IMR-90 (cell line): ENCODE results near the gene ZNF747.

Source experiments
- CTCF ChIP-seq: conservative IDR thresholded peaks from 2 replicates; pipeline ENCODE4 v1.5.1; 2012; ENCODE audit warnings: mild to moderate bottlenecking, low read depth, low read length, improper control_type of control experiment
- ELK1 ChIP-seq: fragments of 150-350 bp; IDR thresholded peaks from 2 replicates; pipeline ENCODE4 v1.6.1; 2016; ENCODE audit warnings: low read depth, mild to moderate bottlenecking, low read length, moderate library complexity, borderline replicate concordance
- NFE2L2 ChIP-seq: fragments of 150-350 bp; IDR thresholded peaks from 2 replicates; pipeline ENCODE4 v1.6.1; 2016; ENCODE audit warnings: low read depth, mild to moderate bottlenecking, low read length
- POLR2A ChIP-seq: IDR thresholded peaks from 2 replicates; pipeline ENCODE4 v1.6.1; 2012; ENCODE audit warnings: mild to moderate bottlenecking, low read depth, low read length
- RAD21 ChIP-seq: IDR thresholded peaks from 2 replicates; pipeline ENCODE4 v1.6.1; 2012; ENCODE audit warnings: low read length, improper control_type of control experiment

GRCh38 chr16:30523768-30524574, 10.7 kb downstream of the ZNF747 start:
- TF ChIP-seq CTCF (no peak), POLR2A (no peak), RAD21 (no peak), NFE2L2 (no peak), ELK1 (no peak)
